HCT116 (cell line): Measurements from ENCODE around the gene CEP72. TPM values are rescaled to one million over a fixed set of nuclear protein-coding genes. Genes with fewer than 3 reads are reported as not detected.

Experiments
- ATAC-seq: fragments of 200-7000 bp; cut with Tn5 transposase; 2 replicates; pipeline ENCODE4 v1.9.1; 2020; ENCODE audit warnings: mild to moderate bottlenecking, moderate library complexity
- BruUV-seq: library from RNA; stranded (reverse); fragments of 400-500 nt; replicated peaks from 2 replicates; lab custom pipeline; 2021; lab: Mats Ljungman, UMichigan
- CTCF ChIA-PET: fragments of 300-600 bp; sonication (Branson Sonifier 250); formaldehyde crosslinking; loops from one replicate; lab custom pipeline; 2021; ENCODE audit warnings: antibody characterized with exemption; lab: Charles Lee
- POLR2A ChIA-PET: fragments of 300-600, 350-600 bp; sonication (Branson Sonifier 250); formaldehyde crosslinking; loops from one replicate; lab custom pipeline; 2021; ENCODE audit warnings: antibody characterized with exemption; lab: Charles Lee
- RAD21 ChIA-PET, 2 experiments: fragments of 300-600 bp; sonication (Branson Sonifier 250); formaldehyde crosslinking; loops; one replicate each; lab custom pipeline; 2023; ENCODE audit warnings: low total read pairs in 2 of 2; ENCODE audit not compliant: uncharacterized antibody in 2 of 2, unreplicated experiment in 2 of 2, low non-redundant PET in 1 of 2; lab: Charles Lee
- DNase-seq: peaks from one replicate; pipeline ENCODE4 v3.0.0-alpha.2; 2010; ENCODE audit warnings: low read depth, low spot score
- H2AFZ ChIP-seq: fragments of 200-600 bp; shearing (Covaris generic), sonication (generic); 2 replicates; pipeline ENCODE4 v1.6.1; 2017; ENCODE audit warnings: low read depth, mixed run types, mixed read lengths, antibody characterized with exemption, low read length; ENCODE audit not compliant: poor library complexity, severe bottlenecking
- H3K27ac ChIP-seq: 2 replicates; pipeline ENCODE4 v1.5.1; 2012; ENCODE audit warnings: low read depth, low read length
- H3K27me3 ChIP-seq: fragments of 200-600 bp; sonication (generic); 2 replicates; pipeline ENCODE4 v1.6.1; 2016; ENCODE audit warnings: mixed run types, low read length, mixed read lengths; ENCODE audit not compliant: insufficient read depth
- H3K36me3 ChIP-seq, 2 experiments: fragments of 200-500 bp in 1 of 2; fragments of 200-600 bp in 1 of 2; sonication (Bioruptor generic) in 1 of 2; sonication (generic) in 1 of 2; 2 replicates each; pipeline versions ENCODE4 v1.5.1 to v1.6.1; 2014 to 2016; ENCODE audit warnings: low read length in 2 of 2, inconsistent platforms in 1 of 2, mixed read lengths in 1 of 2, mixed run types in 1 of 2; ENCODE audit not compliant: insufficient read depth in 2 of 2, control insufficient read depth in 1 of 2
- H3K4me1 ChIP-seq, 2 experiments: fragments of 200-600 bp in 1 of 2; sonication (generic) in 1 of 2; 2 replicates each; pipeline versions ENCODE4 v1.5.1 to v1.6.1; 2012 to 2017; ENCODE audit warnings: low read length in 2 of 2, inconsistent platforms in 1 of 2, mild to moderate bottlenecking in 1 of 2, mixed read lengths in 1 of 2, mixed run types in 1 of 2, moderate library complexity in 1 of 2; ENCODE audit not compliant: insufficient read depth in 2 of 2, control insufficient read depth in 1 of 2
- H3K4me2 ChIP-seq: fragments of 200-600 bp; sonication (generic); 2 replicates; pipeline ENCODE4 v1.6.1; 2017; ENCODE audit warnings: mixed run types, low read length, mixed read lengths
- H3K4me3 ChIP-seq, 2 experiments: fragments of 200-600 bp in 1 of 2; sonication (generic) in 1 of 2; replicated peaks in 1 of 2; 2 replicates each; pipeline ENCODE4 v1.5.1; 2011 to 2016; ENCODE audit warnings: low read length in 2 of 2, control low read depth in 1 of 2, low read depth in 1 of 2, mild to moderate bottlenecking in 1 of 2, mixed read lengths in 1 of 2, mixed run types in 1 of 2
- H3K79me2 ChIP-seq: fragments of 200-600 bp; sonication (generic); 2 replicates; pipeline ENCODE4 v1.6.1; 2017; ENCODE audit warnings: mild to moderate bottlenecking, mixed run types, low read length, moderate library complexity, mixed read lengths; ENCODE audit not compliant: insufficient read depth
- H3K9ac ChIP-seq: fragments of 200-600 bp; sonication (generic); 2 replicates; pipeline ENCODE4 v1.6.1; 2016; ENCODE audit warnings: low read length, mixed read lengths
- H3K9me2 ChIP-seq: fragments of 200-600 bp; sonication (generic), shearing (Covaris generic); 2 replicates; pipeline ENCODE4 v1.6.1; 2017; ENCODE audit warnings: mixed run types, mild to moderate bottlenecking, moderate library complexity; ENCODE audit not compliant: insufficient read depth
- H3K9me3 ChIP-seq, 2 experiments: fragments of 200-500 bp in 1 of 2; fragments of 200-600 bp in 1 of 2; sonication (Bioruptor generic) in 1 of 2; sonication (generic) in 1 of 2; 2 replicates each; pipeline ENCODE4 v1.6.1; 2014 to 2017; ENCODE audit warnings: low read length in 2 of 2, mixed read lengths in 2 of 2, inconsistent platforms in 1 of 2, low read depth in 1 of 2, mild to moderate bottlenecking in 1 of 2, mixed run types in 1 of 2, moderate library complexity in 1 of 2; ENCODE audit not compliant: control insufficient read depth in 1 of 2, insufficient read depth in 1 of 2
- H4K20me1 ChIP-seq: fragments of 200-600 bp; sonication (generic), shearing (Covaris generic); 2 replicates; pipeline ENCODE4 v1.6.1; 2017; ENCODE audit warnings: mixed run types, mild to moderate bottlenecking, moderate library complexity; ENCODE audit not compliant: insufficient read depth
- CBX3 ChIP-seq: IDR thresholded peaks from 2 replicates; pipeline ENCODE4 v1.6.1; 2012; ENCODE audit warnings: low read depth
- POLR2AphosphoS5 ChIP-seq: IDR thresholded peaks from 2 replicates; pipeline ENCODE4 v1.6.1; 2011; ENCODE audit warnings: mild to moderate bottlenecking, low read depth, low read length, moderate library complexity
- RAD21 ChIP-seq: IDR thresholded peaks from 2 replicates; pipeline ENCODE4 v1.6.1; 2012; ENCODE audit warnings: low read depth, mild to moderate bottlenecking
- REST ChIP-seq: IDR thresholded peaks from 2 replicates; pipeline ENCODE4 v1.6.1; 2012; ENCODE audit warnings: low read depth
- SIN3A ChIP-seq: IDR thresholded peaks from 2 replicates; pipeline ENCODE4 v1.6.1; 2012; ENCODE audit warnings: low read depth
- SP1 ChIP-seq: IDR thresholded peaks from 2 replicates; pipeline ENCODE4 v1.6.1; 2012; ENCODE audit warnings: low read depth
- TCF7L2 ChIP-seq: IDR thresholded peaks from 2 replicates; pipeline ENCODE4 v1.7.0; 2011; ENCODE audit warnings: borderline replicate concordance, inconsistent platforms; ENCODE audit not compliant: insufficient read depth, insufficient read length; ENCODE audit errors: extremely low read depth
- YY1 ChIP-seq: IDR thresholded peaks from 2 replicates; pipeline ENCODE4 v1.6.1; 2011; ENCODE audit warnings: low read length, low read depth, moderate library complexity, mild to moderate bottlenecking; ENCODE audit not compliant: insufficient replicate concordance; ENCODE audit errors: extremely low read depth
- ZFX ChIP-seq: fragments of 450-650 bp; IDR thresholded peaks from 2 replicates; pipeline ENCODE4 v1.6.1; 2017
- intact Hi-C: fragments of 100-400 bp; cut with micrococcal nuclease; formaldehyde crosslinking; loops from 2 replicates; pipeline ENCODE4 v1.10.0; 2022
- total RNA-seq: library from RNA; stranded (reverse); gene quantifications from one replicate; pipeline ENCODE4 v1.2.1, GENCODE V29; 2021; ENCODE audit not compliant: unreplicated experiment
- TF ChIP-seq, protein P1 (sequence below): IDR thresholded peaks from 2 replicates; pipeline ENCODE4 v1.6.1; 2011; ENCODE audit warnings: mild to moderate bottlenecking, low read length, moderate library complexity; ENCODE audit not compliant: insufficient replicate concordance; ENCODE audit errors: extremely low read depth
- TF ChIP-seq, protein P2 (sequence below): IDR thresholded peaks from 2 replicates; pipeline ENCODE4 v1.6.1; 2012

Gene CEP72
- total RNA-seq, 1 experiment from 2014 or later = 25.6 TPM

- ChIA-PET CTCF (no interaction called here), POLR2A (no interaction called here), RAD21 (no interaction called here)
- intact Hi-C loops = loop anchor here (10.0 kb wide), 1 partner anchor 491 kb away; no protein-coding TSS in a partner anchor
- no peak overlapping the region for H3K4me3 ChIP-seq
- no peaks in the 10 kb centered on the region for H3K9me3 ChIP-seq
- no peak for TF ChIP-seq RAD21
- TF ChIP-seq SP1 = no peak
- TF ChIP-seq REST = no peak
- TF ChIP-seq, protein P1, sequence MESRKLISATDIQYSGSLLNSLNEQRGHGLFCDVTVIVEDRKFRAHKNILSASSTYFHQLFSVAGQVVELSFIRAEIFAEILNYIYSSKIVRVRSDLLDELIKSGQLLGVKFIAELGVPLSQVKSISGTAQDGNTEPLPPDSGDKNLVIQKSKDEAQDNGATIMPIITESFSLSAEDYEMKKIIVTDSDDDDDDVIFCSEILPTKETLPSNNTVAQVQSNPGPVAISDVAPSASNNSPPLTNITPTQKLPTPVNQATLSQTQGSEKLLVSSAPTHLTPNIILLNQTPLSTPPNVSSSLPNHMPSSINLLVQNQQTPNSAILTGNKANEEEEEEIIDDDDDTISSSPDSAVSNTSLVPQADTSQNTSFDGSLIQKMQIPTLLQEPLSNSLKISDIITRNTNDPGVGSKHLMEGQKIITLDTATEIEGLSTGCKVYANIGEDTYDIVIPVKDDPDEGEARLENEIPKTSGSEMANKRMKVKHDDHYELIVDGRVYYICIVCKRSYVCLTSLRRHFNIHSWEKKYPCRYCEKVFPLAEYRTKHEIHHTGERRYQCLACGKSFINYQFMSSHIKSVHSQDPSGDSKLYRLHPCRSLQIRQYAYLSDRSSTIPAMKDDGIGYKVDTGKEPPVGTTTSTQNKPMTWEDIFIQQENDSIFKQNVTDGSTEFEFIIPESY = no peak
- TF ChIP-seq TCF7L2 = no peak
- TF ChIP-seq, protein P2, sequence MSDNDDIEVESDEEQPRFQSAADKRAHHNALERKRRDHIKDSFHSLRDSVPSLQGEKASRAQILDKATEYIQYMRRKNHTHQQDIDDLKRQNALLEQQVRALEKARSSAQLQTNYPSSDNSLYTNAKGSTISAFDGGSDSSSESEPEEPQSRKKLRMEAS = no peak
- TF ChIP-seq YY1 = no peak
- no peak for TF ChIP-seq POLR2AphosphoS5
- TF ChIP-seq SIN3A = no peak
- TF ChIP-seq CBX3 = no peak
- no peak for TF ChIP-seq ZFX
- no peaks in the 10 kb centered on the region for H3K27me3 ChIP-seq
- DNase-seq = no peak
- no peak overlapping the region for H3K9ac ChIP-seq
- no peaks in the 10 kb centered on the region for H3K79me2 ChIP-seq
- no peaks in the 10 kb centered on the region for H3K36me3 ChIP-seq
- H4K20me1 ChIP-seq = no peaks in the 10 kb centered on the region
- no peak overlapping the region for H2AFZ ChIP-seq
- H3K27ac ChIP-seq = no peak overlapping the region
- BruUV-seq = no TSS peak
- peaks cover 0 to 29% of the 10 kb centered on the region in 2 experiments; a peak in 2 of 4 replicates for H3K4me1 ChIP-seq
- H3K4me2 ChIP-seq = no peak overlapping the region
- no peaks in the 10 kb centered on the region for H3K9me2 ChIP-seq
- ATAC-seq = no peak
These were observed 61.9 kb downstream of the CEP72 start for GRCh38 chr5:673831-674629.
